ENCODE data around the gene BCOR. TPM values are rescaled to one million over a fixed set of nuclear protein-coding genes. Genes with fewer than 3 reads are reported as not detected.

Gene BCOR
- total RNA-seq, 1 experiment from 2014 or later = 48.3 TPM

DNA sequence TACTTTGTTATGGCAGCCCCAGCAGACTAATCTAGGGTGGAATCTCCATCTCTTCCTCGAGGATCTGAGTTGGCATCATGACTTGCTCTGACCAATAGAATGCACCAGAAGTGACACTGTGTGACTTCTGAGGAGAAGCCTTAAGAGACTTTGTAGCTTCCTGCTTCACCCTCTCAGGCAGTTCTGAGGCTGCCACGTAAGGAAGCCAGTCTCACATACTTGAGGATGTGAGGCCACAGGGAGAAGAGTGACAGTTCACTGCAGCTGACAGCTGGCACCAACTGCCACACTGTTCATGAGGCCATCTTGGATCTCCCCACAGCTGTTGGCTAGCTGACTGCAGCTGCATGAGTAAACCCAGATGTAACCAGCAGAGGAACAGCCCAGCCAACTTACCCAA lies 29.3 kb upstream of the BCOR start:
- ChIA-PET POLR2A (interaction anchor here (0.6 kb wide), 1 partner anchor 260 kb away, joined by 4 read pairs; no protein-coding TSS in a partner anchor), CTCF (no interaction called here)
- in situ Hi-C loops (cut with HindIII; ENCODE audit: low pct_unique_long_range_greater_than_20kb, low sequenced_read_pairs) (no loop called here), intact Hi-C loops (cut with micrococcal nuclease; ENCODE audit: unreplicated experiment) (no loop called here)
- Histone ChIP-seq H3K36me3 (ENCODE audit: control insufficient read depth, insufficient read depth, low read length) (no peaks in the 10 kb centered on the region), H3K9me3 (ENCODE audit: control insufficient read depth, insufficient read depth, low read depth, low read length) (no peaks in the 10 kb centered on the region), H3K27me3 (ENCODE audit: control insufficient read depth, insufficient read depth, low read length) (no peaks in the 10 kb centered on the region), H3K4me1 (ENCODE audit: control insufficient read depth, insufficient read depth, low read length) (no peaks in the 10 kb centered on the region), H3K4me3 (ENCODE audit: low read depth in 2 of 2, low read length in 2 of 2) (no peak overlapping the region), H3K27ac (ENCODE audit: low read length) (no peak overlapping the region)
- ATAC-seq = no peak
- DNase-seq (ENCODE audit: low read depth, low spot score) = no peak
- BruUV-seq (replicated peaks) = no TSS peak
- TF ChIP-seq SIN3A (IDR thresholded peaks at IDR 0.05; ENCODE audit: borderline replicate concordance, insufficient read depth, low read depth, low read length) = no peak
- TF ChIP-seq, protein P1, sequence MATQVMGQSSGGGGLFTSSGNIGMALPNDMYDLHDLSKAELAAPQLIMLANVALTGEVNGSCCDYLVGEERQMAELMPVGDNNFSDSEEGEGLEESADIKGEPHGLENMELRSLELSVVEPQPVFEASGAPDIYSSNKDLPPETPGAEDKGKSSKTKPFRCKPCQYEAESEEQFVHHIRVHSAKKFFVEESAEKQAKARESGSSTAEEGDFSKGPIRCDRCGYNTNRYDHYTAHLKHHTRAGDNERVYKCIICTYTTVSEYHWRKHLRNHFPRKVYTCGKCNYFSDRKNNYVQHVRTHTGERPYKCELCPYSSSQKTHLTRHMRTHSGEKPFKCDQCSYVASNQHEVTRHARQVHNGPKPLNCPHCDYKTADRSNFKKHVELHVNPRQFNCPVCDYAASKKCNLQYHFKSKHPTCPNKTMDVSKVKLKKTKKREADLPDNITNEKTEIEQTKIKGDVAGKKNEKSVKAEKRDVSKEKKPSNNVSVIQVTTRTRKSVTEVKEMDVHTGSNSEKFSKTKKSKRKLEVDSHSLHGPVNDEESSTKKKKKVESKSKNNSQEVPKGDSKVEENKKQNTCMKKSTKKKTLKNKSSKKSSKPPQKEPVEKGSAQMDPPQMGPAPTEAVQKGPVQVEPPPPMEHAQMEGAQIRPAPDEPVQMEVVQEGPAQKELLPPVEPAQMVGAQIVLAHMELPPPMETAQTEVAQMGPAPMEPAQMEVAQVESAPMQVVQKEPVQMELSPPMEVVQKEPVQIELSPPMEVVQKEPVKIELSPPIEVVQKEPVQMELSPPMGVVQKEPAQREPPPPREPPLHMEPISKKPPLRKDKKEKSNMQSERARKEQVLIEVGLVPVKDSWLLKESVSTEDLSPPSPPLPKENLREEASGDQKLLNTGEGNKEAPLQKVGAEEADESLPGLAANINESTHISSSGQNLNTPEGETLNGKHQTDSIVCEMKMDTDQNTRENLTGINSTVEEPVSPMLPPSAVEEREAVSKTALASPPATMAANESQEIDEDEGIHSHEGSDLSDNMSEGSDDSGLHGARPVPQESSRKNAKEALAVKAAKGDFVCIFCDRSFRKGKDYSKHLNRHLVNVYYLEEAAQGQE (IDR thresholded peaks at IDR 0.05; ENCODE audit: insufficient read depth in 1 of 2, low read depth in 2 of 2, low read length in 1 of 2) = no peak
- TF ChIP-seq, protein P2, sequence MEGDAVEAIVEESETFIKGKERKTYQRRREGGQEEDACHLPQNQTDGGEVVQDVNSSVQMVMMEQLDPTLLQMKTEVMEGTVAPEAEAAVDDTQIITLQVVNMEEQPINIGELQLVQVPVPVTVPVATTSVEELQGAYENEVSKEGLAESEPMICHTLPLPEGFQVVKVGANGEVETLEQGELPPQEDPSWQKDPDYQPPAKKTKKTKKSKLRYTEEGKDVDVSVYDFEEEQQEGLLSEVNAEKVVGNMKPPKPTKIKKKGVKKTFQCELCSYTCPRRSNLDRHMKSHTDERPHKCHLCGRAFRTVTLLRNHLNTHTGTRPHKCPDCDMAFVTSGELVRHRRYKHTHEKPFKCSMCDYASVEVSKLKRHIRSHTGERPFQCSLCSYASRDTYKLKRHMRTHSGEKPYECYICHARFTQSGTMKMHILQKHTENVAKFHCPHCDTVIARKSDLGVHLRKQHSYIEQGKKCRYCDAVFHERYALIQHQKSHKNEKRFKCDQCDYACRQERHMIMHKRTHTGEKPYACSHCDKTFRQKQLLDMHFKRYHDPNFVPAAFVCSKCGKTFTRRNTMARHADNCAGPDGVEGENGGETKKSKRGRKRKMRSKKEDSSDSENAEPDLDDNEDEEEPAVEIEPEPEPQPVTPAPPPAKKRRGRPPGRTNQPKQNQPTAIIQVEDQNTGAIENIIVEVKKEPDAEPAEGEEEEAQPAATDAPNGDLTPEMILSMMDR (IDR thresholded peaks at IDR 0.05) = no peak
- TF ChIP-seq POLR2AphosphoS5 (IDR thresholded peaks at IDR 0.05; ENCODE audit: low read depth, low read length) = no peak
- no peak for TF ChIP-seq TCF7L2 (IDR thresholded peaks at IDR 0.05; ENCODE audit: low read depth, low read length)

DNA sequence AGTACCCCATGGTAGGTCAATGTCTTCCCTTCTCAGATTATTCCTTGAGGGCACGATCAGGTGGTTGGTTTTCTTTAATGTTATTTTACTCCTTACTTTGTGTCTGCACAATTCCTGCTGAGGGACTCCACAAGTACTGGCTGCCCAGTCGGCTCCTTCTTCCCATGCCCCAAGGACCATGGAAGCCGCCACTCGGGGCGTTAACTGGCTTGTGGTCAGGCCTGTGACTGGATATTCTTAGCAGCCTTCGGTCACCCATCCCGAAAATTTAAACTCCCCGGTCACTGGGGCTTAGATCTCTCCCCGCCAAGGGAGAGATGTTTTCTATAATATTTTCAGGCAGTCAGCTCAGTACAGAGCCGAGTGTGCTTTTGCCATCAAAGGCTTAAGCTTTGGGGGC lies 24.7 kb upstream of the BCOR start:
- Histone ChIP-seq H3K27ac (ENCODE audit: low read length) (no peak overlapping the region), H3K36me3 (ENCODE audit: control insufficient read depth, insufficient read depth, low read length) (no peaks in the 10 kb centered on the region), H3K4me1 (ENCODE audit: control insufficient read depth, insufficient read depth, low read length) (no peaks in the 10 kb centered on the region), H3K4me3 (ENCODE audit: low read depth in 2 of 2, low read length in 2 of 2) (no peak overlapping the region), H3K27me3 (ENCODE audit: control insufficient read depth, insufficient read depth, low read length) (no peaks in the 10 kb centered on the region), H3K9me3 (ENCODE audit: control insufficient read depth, insufficient read depth, low read depth, low read length) (no peaks in the 10 kb centered on the region)
- in situ Hi-C loops (cut with HindIII; ENCODE audit: low pct_unique_long_range_greater_than_20kb, low sequenced_read_pairs) (no loop called here), intact Hi-C loops (cut with micrococcal nuclease; ENCODE audit: unreplicated experiment) (no loop called here)
- no TSS peak for BruUV-seq (replicated peaks)
- ChIA-PET CTCF (no interaction called here), POLR2A (no interaction called here)
- TF ChIP-seq, protein P2 (IDR thresholded peaks at IDR 0.05) = no peak
- no peak for TF ChIP-seq POLR2AphosphoS5 (IDR thresholded peaks at IDR 0.05; ENCODE audit: low read depth, low read length)
- TF ChIP-seq SIN3A (IDR thresholded peaks at IDR 0.05; ENCODE audit: borderline replicate concordance, insufficient read depth, low read depth, low read length) = no peak
- no peak for TF ChIP-seq TCF7L2 (IDR thresholded peaks at IDR 0.05; ENCODE audit: low read depth, low read length)
- no peak for DNase-seq (ENCODE audit: low read depth, low spot score)
- no peak for ATAC-seq
